CD4-positive, CD25-positive, alpha-beta regulatory T cell (primary cell): Measurements from ENCODE around the gene PASD1. TPM values are rescaled to one million over a fixed set of nuclear protein-coding genes. Genes with fewer than 3 reads are reported as not detected.

Experiments used
- polyA plus RNA-seq, 4 donors: library from polyadenylated mRNA; unstranded; fragments of 300-500 nt; fragmentation: Illumina TruSeq; gene quantifications; one replicate each; pipeline ENCODE4 v1.2.3, GENCODE V29; 2021
- total RNA-seq: library from RNA; stranded (reverse); gene quantifications from one replicate; pipeline ENCODE4 v1.2.3, GENCODE V29; 2022

The PASD1 gene
- total and polyA plus RNA-seq, 5 donors from 2014 or later, result not detected

Other genes starting within 250 kb of the PASD1 start
- gene VMA21, start 166.5 kb upstream of the PASD1 start, total RNA-seq, result 26.0 TPM
- gene VMA21, start 166.5 kb upstream of the PASD1 start, polyA plus RNA-seq, result 10 to 100 TPM; 31.7 to 43.0 (median 37.9) TPM
- gene PRRG3, start 131.8 kb downstream of the PASD1 start, total RNA-seq, result not detected
- gene PRRG3, start 131.8 kb downstream of the PASD1 start, polyA plus RNA-seq, result not detected
- not detected for gene FATE1, start 152.4 kb downstream of the PASD1 start, total RNA-seq
- not detected for gene FATE1, start 152.4 kb downstream of the PASD1 start, polyA plus RNA-seq
- gene CNGA2, start 171.1 kb downstream of the PASD1 start, total RNA-seq, result not detected
- not detected for gene CNGA2, start 171.1 kb downstream of the PASD1 start, polyA plus RNA-seq